Mucosa of gallbladder (tissue), 1 donor: Measurements from ENCODE around the gene FUT7. TPM values are rescaled to one million over a fixed set of nuclear protein-coding genes. Genes with fewer than 3 reads are reported as not detected.
A peak's percentile ranks its signal among the peaks of the same experiment; 100 is the strongest.

ENCODE experiments used
- DNase-seq: peaks from one replicate; pipeline ENCODE4 v3.0.0-alpha.2; 2020; ENCODE audit warnings: low spot score
- total RNA-seq: library from RNA; stranded (reverse); gene quantifications from one replicate; pipeline ENCODE4 v1.2.1, GENCODE V29; 2021
- donor health status: DM: no; HTN: no; CAD: no.

Gene FUT7
- total RNA-seq, 1 donor from 2014 or later, result 0.26 TPM

- peak; percentile 69 for DNase-seq
Observed at GRCh38 chr9:137049544-137050449, 17.9 kb upstream of the FUT7 start.

GRCh38 chr9:137048655-137049543 lies 17.0 kb upstream of the FUT7 start:
- no peak for DNase-seq

GRCh38 chr9:137046088-137046787 lies 14.3 kb upstream of the FUT7 start, which contains the start of gene NPDC1:
TSS of gene NPDC1 (minus strand) at chr9:137046177. CDS start at chr9:137045989, 188 bp downstream.
- peak; percentile 85 for DNase-seq

GRCh38 chr9:137045294-137046087 lies 13.6 kb upstream of the FUT7 start:
- DNase-seq, result no peak

- peak; percentile 61 for DNase-seq
Observed at GRCh38 chr9:137044502-137045177, 12.8 kb upstream of the FUT7 start.

- no peak for DNase-seq
Observed at GRCh38 chr9:137044037-137044436, 12.1 kb upstream of the FUT7 start.

GRCh38 chr9:137042751-137043727 lies 11.2 kb upstream of the FUT7 start:
- no peak for DNase-seq

- no peak for DNase-seq
Observed at GRCh38 chr9:137041124-137041523, 9.2 kb upstream of the FUT7 start.

GRCh38 chr9:137040568-137040967 lies 8.7 kb upstream of the FUT7 start:
- DNase-seq, result no peak

GRCh38 chr9:137039611-137040366 lies 7.9 kb upstream of the FUT7 start:
- no peak for DNase-seq

- no peak for DNase-seq
Observed at GRCh38 chr9:137038916-137039315, 7.0 kb upstream of the FUT7 start.

- DNase-seq, result no peak
Observed at GRCh38 chr9:137037483-137037882, 5.6 kb upstream of the FUT7 start.

- DNase-seq, result no peak
Observed at GRCh38 chr9:137037035-137037434, 5.1 kb upstream of the FUT7 start.

GRCh38 chr9:137035937-137036336 lies 4.0 kb upstream of the FUT7 start:
- no peak for DNase-seq

- DNase-seq, result no peak
Observed at GRCh38 chr9:137035507-137035834, 3.6 kb upstream of the FUT7 start.

- peak; percentile 84 for DNase-seq
Observed at GRCh38 chr9:137034709-137035506, 3.0 kb upstream of the FUT7 start.

- DNase-seq, result no peak
Observed at GRCh38 chr9:137034039-137034708, 2.3 kb upstream of the FUT7 start.
